GM12878 (cell line): Measurements from ENCODE around the gene EMP2. TPM values are rescaled to one million over a fixed set of nuclear protein-coding genes. Genes with fewer than 3 reads are reported as not detected.

Experiments used
- ATAC-seq: fragments of 200-7000 bp; cut with Tn5 transposase; 3 replicates; pipeline ENCODE4 v1.9.1; 2020; ENCODE audit warnings: mild to moderate bottlenecking, moderate library complexity
- BruUV-seq: library from RNA; stranded (reverse); fragments of 400-500 nt; replicated peaks from 2 replicates; lab custom pipeline; 2021; lab: Mats Ljungman, UMichigan
- CTCF ChIA-PET: fragments of 300-600 bp; sonication (Branson Sonifier 250); formaldehyde crosslinking; extraction: SDS; loops from one replicate; lab custom pipeline; 2021; ENCODE audit warnings: inconsistent platforms; lab: Yijun Ruan, JAX
- POLR2A ChIA-PET: fragments of 350-600 bp; formaldehyde crosslinking; extraction: SDS; loops from one replicate; lab custom pipeline; 2021; ENCODE audit warnings: inconsistent platforms; lab: Charles Lee
- RAD21 ChIA-PET: fragments of 300-600 bp; sonication (Branson Sonifier 250); formaldehyde crosslinking; loops from one replicate; lab custom pipeline; 2023; ENCODE audit warnings: antibody characterized with exemption; ENCODE audit not compliant: unreplicated experiment; lab: Charles Lee
- SMC1A ChIA-PET: fragments of 300-600 bp; sonication (Branson Sonifier 250); formaldehyde crosslinking; loops from one replicate; lab custom pipeline; 2023; ENCODE audit not compliant: unreplicated experiment, uncharacterized antibody; lab: Charles Lee
- DNase-seq: peaks from one replicate; pipeline ENCODE4 v3.0.0-alpha.2; 2011; ENCODE audit warnings: low read depth, low spot score
- FAIRE-seq: peaks from 3 replicates; lab custom pipeline; 2011; peaks lifted over from hg19 to GRCh38; lab: Jason Lieb, UNC
- H2AFZ ChIP-seq: 2 replicates; pipeline ENCODE4 v1.6.0; 2011; ENCODE audit warnings: low read depth, low read length, control low read depth; ENCODE audit not compliant: control insufficient read depth
- H3K27ac ChIP-seq: 2 replicates; pipeline ENCODE4 v1.5.1; 2011; ENCODE audit warnings: control low read depth; ENCODE audit not compliant: control insufficient read depth, insufficient read depth
- H3K27me3 ChIP-seq, 2 experiments: replicated peaks in 1 of 2; 2 replicates each; pipeline versions ENCODE4 v1.6.0 to v1.6.1; 2011; ENCODE audit warnings: low read length in 1 of 2; ENCODE audit not compliant: control insufficient read depth in 2 of 2, insufficient read depth in 2 of 2
- H3K36me3 ChIP-seq, 2 experiments: 2 replicates each; pipeline ENCODE4 v1.5.1; 2011; ENCODE audit warnings: low read length in 1 of 2; ENCODE audit not compliant: control insufficient read depth in 2 of 2, insufficient read depth in 2 of 2
- H3K4me1 ChIP-seq: 2 replicates; pipeline ENCODE4 v1.6.1; 2011; ENCODE audit warnings: mild to moderate bottlenecking, low read length, moderate library complexity, mixed read lengths; ENCODE audit not compliant: control insufficient read depth, insufficient read depth
- H3K4me2 ChIP-seq: 2 replicates; pipeline ENCODE4 v1.6.0; 2011; ENCODE audit warnings: control low read depth; ENCODE audit not compliant: control insufficient read depth, insufficient read depth
- H3K4me3 ChIP-seq: fragments of 200-600 bp; sonication (generic); 2 replicates; pipeline ENCODE4 v1.5.1; 2016
- H3K79me2 ChIP-seq: 2 replicates; pipeline ENCODE4 v1.6.0; 2011; ENCODE audit warnings: low read length; ENCODE audit not compliant: control insufficient read depth, insufficient read depth
- H3K9ac ChIP-seq: 2 replicates; pipeline ENCODE4 v1.8.0; 2011; ENCODE audit warnings: low read length, control low read depth, mixed read lengths; ENCODE audit not compliant: control insufficient read depth, insufficient read depth
- H3K9me3 ChIP-seq: replicated peaks from 3 replicates; pipeline ENCODE4 v1.5.1; 2011; ENCODE audit warnings: mild to moderate bottlenecking, low read length; ENCODE audit not compliant: control insufficient read depth, insufficient read depth
- H4K20me1 ChIP-seq: 2 replicates; pipeline ENCODE4 v1.6.0; 2011; ENCODE audit not compliant: control insufficient read depth, insufficient read depth
- BCL11A ChIP-seq: IDR thresholded peaks from 2 replicates; pipeline ENCODE4 v1.6.1; 2011; ENCODE audit warnings: low read depth, low read length
- CHD1 ChIP-seq: IDR thresholded peaks from 2 replicates; pipeline ENCODE4 v1.6.1; 2012; ENCODE audit warnings: low read depth, low read length, improper control_type of control experiment
- EED ChIP-seq: sonication (generic); IDR thresholded peaks from 2 replicates; pipeline ENCODE4 v1.6.1; 2016; ENCODE audit warnings: antibody characterized with exemption, low read depth
- KDM1A ChIP-seq: fragments of 200-600 bp; sonication (generic); IDR thresholded peaks from 2 replicates; pipeline ENCODE4 v1.6.1; 2016; ENCODE audit warnings: borderline replicate concordance
- MTA2 ChIP-seq: fragments of 450-650 bp; IDR thresholded peaks from 2 replicates; pipeline ENCODE4 v1.6.1; 2016; ENCODE audit warnings: low read depth, mild to moderate bottlenecking, moderate library complexity
- MYB ChIP-seq: fragments of 150-350 bp; IDR thresholded peaks from 2 replicates; pipeline ENCODE4 v1.6.1; 2014; ENCODE audit warnings: mild to moderate bottlenecking, low read depth, low read length, borderline replicate concordance
- NFXL1 ChIP-seq: fragments of 450-650 bp; IDR thresholded peaks from 2 replicates; pipeline ENCODE4 v1.6.1; 2017; ENCODE audit warnings: antibody characterized with exemption, mild to moderate bottlenecking, borderline replicate concordance
- POU2F2 ChIP-seq: IDR thresholded peaks from 3 replicates; pipeline ENCODE4 v1.6.1; 2011; ENCODE audit warnings: low read depth, mild to moderate bottlenecking, low read length, borderline replicate concordance
- SREBF2 ChIP-seq: IDR thresholded peaks from 2 replicates; pipeline ENCODE4 v1.6.1; 2012; ENCODE audit warnings: mild to moderate bottlenecking, low read length
- TCF12 ChIP-seq: IDR thresholded peaks from 2 replicates; pipeline ENCODE4 v1.6.1; 2011; ENCODE audit warnings: low read depth, mild to moderate bottlenecking, low read length
- YY1 ChIP-seq: IDR thresholded peaks from 2 replicates; pipeline ENCODE4 v1.6.1; 2011; ENCODE audit warnings: low read depth, mild to moderate bottlenecking, low read length
- ZNF274 ChIP-seq: IDR thresholded peaks from one replicate; pipeline ENCODE4 v1.8.0; 2011; ENCODE audit not compliant: insufficient read length, insufficient read depth
- WGBS: methylation state at CpG from one replicate; pipeline ENCODE4 v1.1.6; 2016; ENCODE audit warnings: low lambda C conversion rate; ENCODE audit not compliant: insufficient replicate concordance, insufficient coverage; ENCODE audit errors: missing lambda C conversion rate; 5-methylcytosine and 5-hydroxymethylcytosine counted together
- in situ Hi-C: fragments of 300-500 bp; cut with MboI; formaldehyde crosslinking; loops from 9 replicates; pipeline ENCODE4 v1.14.3; 2018; ENCODE audit warnings: mixed read lengths
- intact Hi-C: fragments of 100-400 bp; cut with micrococcal nuclease; formaldehyde crosslinking; loops from one replicate; pipeline ENCODE4 v1.14.2; 2022; ENCODE audit not compliant: unreplicated experiment
- polyA plus RNA-seq, 11 experiments: library from polyadenylated mRNA; depleted of rRNA in 4 of 11; unstranded in 6 of 11; stranded (reverse) in 5 of 11; fragments of >200 nt; fragmentation: Nextera tagmentation in 4 of 11; fragmentation: Illumina TruSeq in 1 of 11; extraction: Ambion mirVana in 4 of 11; extraction: Trizol in 1 of 11; gene quantifications; 1 replicate in 1 of 11; 2 replicates in 10 of 11; pipeline versions ENCODE4 v1.2.1 to v1.2.3, GENCODE V29; 2011 to 2016; ENCODE audit warnings: inconsistent platforms in 2 of 11, missing spikeins in 2 of 11, low read depth in 1 of 11
- total RNA-seq, 4 experiments: library from RNA; depleted of rRNA in 3 of 4; stranded (reverse); fragments of >200 nt in 3 of 4; fragmentation: Illumina TruSeq in 1 of 4; extraction: Trizol in 1 of 4; gene quantifications; 2 replicates each; pipeline versions ENCODE4 v1.2.1 to v1.2.3, GENCODE V29; 2013 to 2021
- TF ChIP-seq, protein P1 (sequence below): IDR thresholded peaks from 2 replicates; pipeline ENCODE4 v1.6.1; 2012; ENCODE audit warnings: low read depth, low read length, improper control_type of control experiment
- TF ChIP-seq, protein P2 (sequence below): IDR thresholded peaks from 2 replicates; pipeline ENCODE4 v1.6.1; 2011; ENCODE audit warnings: low read depth, mild to moderate bottlenecking, low read length, moderate library complexity, borderline replicate concordance; ENCODE audit errors: extremely low read depth
- TF ChIP-seq, protein P3 (sequence below): fragments of 150-350 bp; IDR thresholded peaks from 2 replicates; pipeline ENCODE4 v1.6.1; 2014; ENCODE audit warnings: mild to moderate bottlenecking, low read depth, low read length
- TF ChIP-seq, protein P4 (sequence below): fragments of 450-650 bp; IDR thresholded peaks from 2 replicates; pipeline ENCODE4 v1.6.1; 2017; ENCODE audit warnings: antibody characterized with exemption, mild to moderate bottlenecking, moderate library complexity

EMP2 gene
- total and polyA plus RNA-seq, 10 of the 15 experiments (the other 5 are each of a cell fraction or from before 2014, with no cell fraction given): 0.41 to 10.4 (median 3.8) TPM

DNA sequence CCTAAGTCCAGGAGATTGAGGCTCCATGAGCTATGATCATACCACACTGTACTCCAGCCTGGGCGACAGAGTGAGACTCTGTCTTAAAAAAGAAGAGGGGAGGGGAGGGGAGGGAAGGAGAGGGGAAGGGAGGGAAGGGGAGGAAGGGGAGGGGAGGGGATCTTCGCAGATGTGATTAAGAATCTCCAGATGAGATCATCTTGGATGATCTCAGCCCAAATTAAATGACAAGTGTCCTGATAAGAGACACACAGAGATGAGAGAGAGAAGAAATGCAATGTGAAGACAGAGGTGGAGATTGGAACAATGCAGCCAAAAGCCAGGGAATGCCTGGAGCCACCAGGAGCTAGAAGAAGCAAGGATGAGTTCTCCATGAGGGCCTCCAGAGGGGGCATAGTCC is 70.1 kb downstream of the EMP2 start:
- H4K20me1 ChIP-seq: no peaks in the 10 kb centered on the region
- intact Hi-C loops: no loop called here
- CTCF ChIA-PET: interaction anchor here (0.6 to 9.7 kb wide), 21 partner anchors 12 to 1350 kb away, joined by 3 to 136 read pairs (median 4); partner anchors contain the start of gene GRIN2A
- H3K9me3 ChIP-seq: no peaks in the 10 kb centered on the region
- DNase-seq (no peak), FAIRE-seq (no peak), ATAC-seq (no peak)
- POLR2A ChIA-PET: interaction anchor here (1.2 to 2.6 kb wide), 2 partner anchors 196 to 197 kb away, joined by 4 to 9 read pairs; no protein-coding TSS in a partner anchor
- no peaks in the 10 kb centered on the region for H3K36me3 ChIP-seq
- RAD21 ChIA-PET: interaction anchor here (0.7 to 7.3 kb wide), 12 partner anchors 45 to 1251 kb away, joined by 3 to 92 read pairs (median 4); no protein-coding TSS in a partner anchor
- no peaks in the 10 kb centered on the region for H3K27me3 ChIP-seq
- WGBS: no CpG with 5 or more reads among the region's 2 CpGs
- no peak overlapping the region for H3K4me2 ChIP-seq
- SMC1A ChIA-PET: interaction anchor here (0.6 to 12.7 kb wide), 16 partner anchors 10 to 1371 kb away, joined by 3 to 193 read pairs (median 5); partner anchors contain the start of gene GRIN2A
- H3K79me2 ChIP-seq: no peaks in the 10 kb centered on the region
- H2AFZ ChIP-seq: no peak overlapping the region
- in situ Hi-C loops: loop anchor here (5.0 kb wide), 1 partner anchor 227 kb away; no protein-coding TSS in a partner anchor
- H3K4me1 ChIP-seq: peaks cover 8% of the 10 kb centered on the region
- no peak overlapping the region for H3K9ac ChIP-seq
- BruUV-seq: no TSS peak
- no peak overlapping the region for H3K27ac ChIP-seq
- no peak overlapping the region for H3K4me3 ChIP-seq
- TF ChIP-seq ZNF274 (no peak), NFXL1 (no peak), CHD1 (no peak), TCF12 (no peak), KDM1A (no peak), BCL11A (no peak), MTA2 (no peak), EED (no peak), MYB (no peak), SREBF2 (no peak), YY1 (no peak), POU2F2 (no peak)
- TF ChIP-seq, protein P1, sequence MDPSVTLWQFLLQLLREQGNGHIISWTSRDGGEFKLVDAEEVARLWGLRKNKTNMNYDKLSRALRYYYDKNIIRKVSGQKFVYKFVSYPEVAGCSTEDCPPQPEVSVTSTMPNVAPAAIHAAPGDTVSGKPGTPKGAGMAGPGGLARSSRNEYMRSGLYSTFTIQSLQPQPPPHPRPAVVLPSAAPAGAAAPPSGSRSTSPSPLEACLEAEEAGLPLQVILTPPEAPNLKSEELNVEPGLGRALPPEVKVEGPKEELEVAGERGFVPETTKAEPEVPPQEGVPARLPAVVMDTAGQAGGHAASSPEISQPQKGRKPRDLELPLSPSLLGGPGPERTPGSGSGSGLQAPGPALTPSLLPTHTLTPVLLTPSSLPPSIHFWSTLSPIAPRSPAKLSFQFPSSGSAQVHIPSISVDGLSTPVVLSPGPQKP: no peak
- TF ChIP-seq, protein P2, sequence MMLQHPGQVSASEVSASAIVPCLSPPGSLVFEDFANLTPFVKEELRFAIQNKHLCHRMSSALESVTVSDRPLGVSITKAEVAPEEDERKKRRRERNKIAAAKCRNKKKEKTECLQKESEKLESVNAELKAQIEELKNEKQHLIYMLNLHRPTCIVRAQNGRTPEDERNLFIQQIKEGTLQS: no peak
- TF ChIP-seq, protein P3, sequence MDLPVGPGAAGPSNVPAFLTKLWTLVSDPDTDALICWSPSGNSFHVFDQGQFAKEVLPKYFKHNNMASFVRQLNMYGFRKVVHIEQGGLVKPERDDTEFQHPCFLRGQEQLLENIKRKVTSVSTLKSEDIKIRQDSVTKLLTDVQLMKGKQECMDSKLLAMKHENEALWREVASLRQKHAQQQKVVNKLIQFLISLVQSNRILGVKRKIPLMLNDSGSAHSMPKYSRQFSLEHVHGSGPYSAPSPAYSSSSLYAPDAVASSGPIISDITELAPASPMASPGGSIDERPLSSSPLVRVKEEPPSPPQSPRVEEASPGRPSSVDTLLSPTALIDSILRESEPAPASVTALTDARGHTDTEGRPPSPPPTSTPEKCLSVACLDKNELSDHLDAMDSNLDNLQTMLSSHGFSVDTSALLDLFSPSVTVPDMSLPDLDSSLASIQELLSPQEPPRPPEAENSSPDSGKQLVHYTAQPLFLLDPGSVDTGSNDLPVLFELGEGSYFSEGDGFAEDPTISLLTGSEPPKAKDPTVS: no peak
- TF ChIP-seq, protein P4, sequence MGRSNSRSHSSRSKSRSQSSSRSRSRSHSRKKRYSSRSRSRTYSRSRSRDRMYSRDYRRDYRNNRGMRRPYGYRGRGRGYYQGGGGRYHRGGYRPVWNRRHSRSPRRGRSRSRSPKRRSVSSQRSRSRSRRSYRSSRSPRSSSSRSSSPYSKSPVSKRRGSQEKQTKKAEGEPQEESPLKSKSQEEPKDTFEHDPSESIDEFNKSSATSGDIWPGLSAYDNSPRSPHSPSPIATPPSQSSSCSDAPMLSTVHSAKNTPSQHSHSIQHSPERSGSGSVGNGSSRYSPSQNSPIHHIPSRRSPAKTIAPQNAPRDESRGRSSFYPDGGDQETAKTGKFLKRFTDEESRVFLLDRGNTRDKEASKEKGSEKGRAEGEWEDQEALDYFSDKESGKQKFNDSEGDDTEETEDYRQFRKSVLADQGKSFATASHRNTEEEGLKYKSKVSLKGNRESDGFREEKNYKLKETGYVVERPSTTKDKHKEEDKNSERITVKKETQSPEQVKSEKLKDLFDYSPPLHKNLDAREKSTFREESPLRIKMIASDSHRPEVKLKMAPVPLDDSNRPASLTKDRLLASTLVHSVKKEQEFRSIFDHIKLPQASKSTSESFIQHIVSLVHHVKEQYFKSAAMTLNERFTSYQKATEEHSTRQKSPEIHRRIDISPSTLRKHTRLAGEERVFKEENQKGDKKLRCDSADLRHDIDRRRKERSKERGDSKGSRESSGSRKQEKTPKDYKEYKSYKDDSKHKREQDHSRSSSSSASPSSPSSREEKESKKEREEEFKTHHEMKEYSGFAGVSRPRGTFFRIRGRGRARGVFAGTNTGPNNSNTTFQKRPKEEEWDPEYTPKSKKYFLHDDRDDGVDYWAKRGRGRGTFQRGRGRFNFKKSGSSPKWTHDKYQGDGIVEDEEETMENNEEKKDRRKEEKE: no peak
